Body of pancreas (tissue), 4 donors: ENCODE measurements around the gene ARL6IP1.

ENCODE experiments used
- CTCF ChIP-seq, 7 experiments: fragments of 450-650 bp in 4 of 7; fragments of 200-600 bp in 3 of 7; sonication (generic) in 3 of 7; IDR thresholded peaks; one replicate each; pipeline ENCODE4 v1.5.1; 2016 to 2019; ENCODE audit warnings: antibody characterized with exemption in 7 of 7
- POLR2A ChIP-seq, 3 donors: fragments of 450-650 bp; IDR thresholded peaks; one replicate each; pipeline ENCODE4 v1.6.1; 2016; ENCODE audit warnings: antibody characterized with exemption in 3 of 3, mild to moderate bottlenecking in 2 of 3

- TF ChIP-seq POLR2A (IDR thresholded peaks at IDR 0.05) (no peak), CTCF (IDR thresholded peaks at IDR 0.05) (no peak)
These were observed 31.3 kb upstream of the ARL6IP1 start for GRCh38 chr16:18832613-18833012.
